ENCODE measurements around the gene CCDC157.

- TF ChIP-seq CTCF (conservative IDR thresholded peaks at IDR 0.05; ENCODE audit: low read depth, low read length) (no peak), USF2 (IDR thresholded peaks at IDR 0.05; ENCODE audit: low read depth, low read length) (no peak), RCOR1 (IDR thresholded peaks at IDR 0.05; ENCODE audit: insufficient replicate concordance, low read length) (no peak), POLR2A (IDR thresholded peaks at IDR 0.05; ENCODE audit: low read depth, low read length) (no peak), ELK1 (IDR thresholded peaks at IDR 0.05; ENCODE audit: borderline replicate concordance, low read depth, low read length) (no peak), RFX5 (IDR thresholded peaks at IDR 0.05; ENCODE audit: low read depth, low read length) (no peak), SMC3 (IDR thresholded peaks at IDR 0.05; ENCODE audit: low read depth, low read length) (no peak), RAD21 (IDR thresholded peaks at IDR 0.05; ENCODE audit: low read length) (no peak), FOS (IDR thresholded peaks at IDR 0.05; ENCODE audit: low read depth, low read length) (no peak), CEBPB (IDR thresholded peaks at IDR 0.05; ENCODE audit: low read depth, low read length) (no peak), BHLHE40 (IDR thresholded peaks at IDR 0.05; ENCODE audit: low read depth, low read length) (no peak)
Observed at GRCh38 chr22:30332551-30332950, 24.3 kb upstream of the CCDC157 start.

All from IMR-90 (cell line).